Mucosa of stomach (tissue), 1 donor: ENCODE data around the gene EPB41L5.
"Not testable (repeated sequence)": the region's sequence is repeated elsewhere in the genome, so short reads cannot be mapped to it uniquely, and the experiment has no call there.

Source experiments
- H3K27me3 ChIP-seq: one replicate; pipeline ENCODE4 v1.7.0; 2013; ENCODE audit warnings: mild to moderate bottlenecking, low read length; ENCODE audit not compliant: control insufficient read depth, insufficient read depth
- H3K36me3 ChIP-seq: one replicate; pipeline ENCODE4 v1.7.0; 2013; ENCODE audit warnings: low read length; ENCODE audit not compliant: control insufficient read depth, insufficient read depth
- H3K4me1 ChIP-seq: one replicate; pipeline ENCODE4 v1.7.0; 2013; ENCODE audit warnings: mild to moderate bottlenecking, low read length; ENCODE audit not compliant: control insufficient read depth, insufficient read depth
- H3K4me3 ChIP-seq: one replicate; pipeline ENCODE4 v1.7.0; 2013; ENCODE audit warnings: low read length
- H3K9ac ChIP-seq: one replicate; pipeline ENCODE4 v1.7.0; 2013; ENCODE audit warnings: mild to moderate bottlenecking, low read length, moderate library complexity
- H3K9me3 ChIP-seq: one replicate; pipeline ENCODE4 v1.7.0; 2013; ENCODE audit warnings: mild to moderate bottlenecking, low read length, moderate library complexity; ENCODE audit not compliant: control insufficient read depth
- donor health status: Pancreatic carcinoma.

Gene EPB41L5

DNA sequence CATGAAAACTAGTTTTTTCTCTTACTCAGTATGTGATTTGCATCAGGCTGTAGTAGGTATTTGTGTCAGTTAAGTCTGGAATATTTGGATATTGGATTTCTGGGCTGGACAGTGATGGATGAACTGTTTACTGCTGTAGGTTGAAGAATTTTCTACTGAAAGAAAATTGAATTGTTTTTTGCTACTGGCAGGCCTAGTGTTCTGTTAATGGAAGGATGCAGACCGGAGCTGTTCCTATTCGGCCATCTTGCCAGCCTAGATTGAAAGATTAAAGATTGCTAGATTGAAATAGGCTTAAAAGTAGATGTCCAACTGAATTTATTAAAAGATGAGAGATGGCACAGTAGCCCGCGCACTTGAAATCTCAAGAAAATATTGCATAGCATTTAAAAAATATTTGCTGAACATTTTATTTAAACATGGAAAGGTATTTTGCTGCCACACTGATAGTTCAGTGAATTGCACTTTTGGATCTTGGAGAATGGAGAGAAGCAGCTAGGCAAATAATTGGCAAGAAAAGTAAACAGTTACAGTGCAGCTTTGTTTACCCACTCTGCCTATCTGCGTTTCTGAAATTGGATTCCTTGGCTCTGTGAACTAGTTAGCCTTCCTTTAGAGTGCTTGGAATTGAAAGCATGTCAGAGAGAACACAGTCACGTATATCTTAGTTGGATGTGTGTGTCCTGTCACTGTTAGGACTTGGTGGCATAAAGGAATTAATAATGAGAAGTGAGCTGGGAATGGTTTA, 54.1 kb downstream of the EPB41L5 start:
- H3K4me3 ChIP-seq = no peak overlapping the region
- H3K9ac ChIP-seq = no peak overlapping the region
- H3K27me3 ChIP-seq = no peaks in the 10 kb centered on the region
- no peaks in the 10 kb centered on the region for H3K9me3 ChIP-seq
- peaks cover 17% of the 10 kb centered on the region for H3K4me1 ChIP-seq
- no peaks in the 10 kb centered on the region for H3K36me3 ChIP-seq

DNA sequence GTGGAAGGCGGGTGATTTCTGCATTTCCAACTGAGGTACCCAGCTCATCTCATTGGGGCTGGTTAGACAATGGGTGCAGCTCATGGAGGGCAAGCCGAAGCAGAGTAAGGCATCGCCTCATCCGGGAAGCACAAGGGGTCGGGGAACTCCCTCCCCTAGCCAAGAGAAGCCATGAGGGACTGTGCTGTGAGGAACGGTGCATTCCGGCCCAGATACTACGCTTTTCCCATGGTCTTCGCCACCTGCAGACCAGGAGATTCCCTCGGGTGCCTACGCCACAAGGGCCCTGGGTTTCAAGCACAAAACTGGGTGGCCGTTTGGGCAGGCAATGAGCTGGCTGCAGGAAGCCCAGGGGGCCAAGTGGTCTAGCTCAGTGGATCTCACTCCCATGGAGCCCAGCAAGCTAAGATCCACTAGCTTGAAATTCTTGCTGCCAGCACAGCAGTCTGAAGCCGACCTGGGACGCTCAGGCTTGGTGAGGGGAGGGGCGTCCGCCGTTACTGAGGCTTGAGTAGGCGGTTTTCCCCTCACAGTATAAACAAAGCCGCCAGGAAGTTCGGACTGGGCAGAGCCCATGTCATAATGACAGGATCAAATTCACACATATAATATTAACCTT, 55.3 kb downstream of the EPB41L5 start:
- H3K9ac ChIP-seq, H3K4me3 ChIP-seq, H3K36me3 ChIP-seq, H3K27me3 ChIP-seq, H3K9me3 ChIP-seq: not testable (repeated sequence)
- peaks cover 17% of the 10 kb centered on the region for H3K4me1 ChIP-seq

DNA sequence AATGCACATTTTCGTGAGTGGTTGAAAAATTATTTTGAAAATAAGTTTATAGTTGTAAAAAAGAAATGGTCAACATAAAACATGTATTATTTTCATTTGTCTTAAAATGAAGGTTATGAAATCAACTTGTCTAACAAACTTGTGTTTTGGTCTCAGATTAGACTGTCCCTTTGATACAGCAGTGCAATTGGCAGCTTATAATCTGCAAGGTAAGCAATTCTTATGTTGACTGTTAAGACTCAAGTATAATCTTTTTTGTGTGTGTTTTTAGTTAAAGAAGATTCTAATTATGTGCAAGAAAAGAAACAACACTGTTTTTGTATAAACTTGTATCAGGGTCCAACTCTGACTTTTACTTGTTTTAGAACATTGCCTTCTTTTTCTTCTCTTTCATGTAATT, 62.7 kb downstream of the EPB41L5 start:
- no peaks in the 10 kb centered on the region for H3K27me3 ChIP-seq
- no peaks in the 10 kb centered on the region for H3K9me3 ChIP-seq
- no peaks in the 10 kb centered on the region for H3K4me1 ChIP-seq
- no peaks in the 10 kb centered on the region for H3K36me3 ChIP-seq
- no peak overlapping the region for H3K4me3 ChIP-seq
- no peak overlapping the region for H3K9ac ChIP-seq

DNA sequence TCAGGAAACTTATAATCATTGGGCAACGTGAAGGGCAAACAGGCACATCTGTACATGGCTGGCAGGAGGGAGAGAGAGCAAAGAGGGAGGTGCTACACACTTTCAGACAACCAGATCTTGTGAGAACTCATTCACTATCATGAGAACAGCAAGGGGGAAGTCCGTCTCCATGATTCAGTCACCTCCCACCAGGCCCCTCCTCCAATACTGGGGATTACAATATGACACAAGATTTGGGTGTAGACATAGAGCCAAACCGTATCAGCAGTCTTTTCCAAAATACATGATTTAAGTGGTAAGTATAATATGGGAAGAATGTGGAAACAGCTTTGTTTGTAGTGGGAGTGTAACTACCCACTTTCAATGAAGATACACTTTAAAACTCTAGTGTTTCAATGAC, 65.0 kb downstream of the EPB41L5 start:
- Histone ChIP-seq H3K9ac (no peak overlapping the region), H3K36me3 (no peaks in the 10 kb centered on the region), H3K27me3 (no peaks in the 10 kb centered on the region), H3K4me1 (no peaks in the 10 kb centered on the region), H3K9me3 (no peaks in the 10 kb centered on the region), H3K4me3 (no peak overlapping the region)

DNA sequence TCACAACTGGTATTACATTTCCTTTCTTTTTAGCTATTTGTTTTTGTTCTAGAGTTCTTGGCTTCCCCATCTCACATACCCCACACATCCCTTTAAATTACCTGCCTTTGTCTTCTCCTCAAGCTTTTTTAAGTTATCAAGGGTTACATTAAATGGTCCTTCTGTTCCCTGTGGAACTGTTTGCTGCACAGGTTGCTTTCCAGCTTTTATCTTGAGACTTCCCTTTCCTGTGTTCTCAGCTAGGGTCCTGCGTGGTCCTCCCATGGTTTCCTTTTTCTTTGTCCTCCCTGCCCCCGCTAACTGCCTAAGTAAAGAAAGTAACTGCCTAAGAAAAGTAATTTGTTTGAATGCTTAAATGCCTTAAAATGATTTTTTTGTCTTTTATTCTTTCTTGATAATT, 66.8 kb downstream of the EPB41L5 start:
- Histone ChIP-seq H3K9ac (no peak overlapping the region), H3K4me3 (no peak overlapping the region), H3K9me3 (no peaks in the 10 kb centered on the region), H3K4me1 (no peaks in the 10 kb centered on the region), H3K36me3 (no peaks in the 10 kb centered on the region), H3K27me3 (no peaks in the 10 kb centered on the region)

DNA sequence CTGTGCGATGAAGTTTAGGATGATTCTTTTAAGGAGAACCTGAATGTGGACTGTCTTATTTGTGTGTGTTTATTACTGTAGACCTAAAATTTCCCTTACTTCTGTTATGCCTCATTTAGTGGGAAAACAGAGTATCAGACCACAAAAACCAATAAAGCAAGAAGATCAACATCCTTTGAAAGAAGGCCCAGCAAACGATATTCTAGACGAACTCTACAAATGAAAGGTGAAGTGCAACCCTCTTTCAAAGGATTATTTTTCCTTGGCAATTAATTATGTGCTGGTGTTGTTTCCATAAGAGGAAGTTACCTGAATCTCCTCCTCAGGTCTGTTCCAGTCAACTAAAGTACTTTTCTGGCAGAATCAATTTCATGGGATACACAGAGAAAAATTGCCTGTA, 78.6 kb downstream of the EPB41L5 start:
- Histone ChIP-seq H3K36me3 (no peaks in the 10 kb centered on the region), H3K9ac (no peak overlapping the region), H3K4me1 (no peaks in the 10 kb centered on the region), H3K9me3 (no peaks in the 10 kb centered on the region), H3K4me3 (no peak overlapping the region), H3K27me3 (no peaks in the 10 kb centered on the region)

DNA sequence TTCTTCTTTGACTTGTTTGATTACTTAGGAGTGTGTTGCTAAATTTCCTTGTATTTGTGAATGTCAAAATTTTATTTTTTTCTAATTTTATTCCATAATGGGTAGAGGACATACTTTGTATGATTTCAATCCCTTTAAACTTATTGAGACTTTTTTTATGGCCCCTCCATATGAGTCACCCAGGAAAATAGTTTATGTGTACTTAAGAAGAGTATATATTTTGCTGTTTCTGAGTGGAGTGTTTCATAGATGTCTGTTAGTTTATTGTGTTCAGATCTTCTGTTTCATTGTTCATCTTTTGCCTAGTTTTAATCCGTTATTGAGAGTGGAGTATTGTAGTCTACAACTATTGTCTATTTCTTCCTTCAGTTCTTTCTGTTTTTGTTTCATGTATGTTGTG, 81.9 kb downstream of the EPB41L5 start:
- Histone ChIP-seq H3K4me3 (no peak overlapping the region), H3K9ac (no peak overlapping the region), H3K4me1 (no peaks in the 10 kb centered on the region), H3K36me3 (no peaks in the 10 kb centered on the region), H3K9me3 (no peaks in the 10 kb centered on the region), H3K27me3 (no peaks in the 10 kb centered on the region)

DNA sequence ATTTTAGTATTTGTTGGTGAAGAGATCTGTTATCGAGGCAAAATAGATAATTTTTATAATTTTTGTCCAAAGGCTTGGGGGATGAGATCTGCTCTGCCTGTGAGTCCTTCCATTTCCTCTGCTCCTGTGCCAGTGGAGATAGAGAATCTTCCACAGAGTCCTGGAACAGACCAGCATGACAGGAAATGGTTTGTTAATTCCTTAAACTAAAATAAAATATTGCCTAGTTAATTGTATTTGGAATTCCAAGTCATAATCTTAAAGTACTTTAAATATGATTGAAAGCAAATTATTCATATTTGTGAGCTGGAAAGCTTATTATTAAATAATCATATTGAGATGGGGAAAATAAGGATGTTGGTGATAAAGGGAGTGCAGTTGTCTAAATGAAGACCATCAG, 87.8 kb downstream of the EPB41L5 start:
- no peak overlapping the region for H3K4me3 ChIP-seq
- H3K36me3 ChIP-seq = no peaks in the 10 kb centered on the region
- no peaks in the 10 kb centered on the region for H3K27me3 ChIP-seq
- H3K4me1 ChIP-seq = no peaks in the 10 kb centered on the region
- H3K9me3 ChIP-seq = no peaks in the 10 kb centered on the region
- no peak overlapping the region for H3K9ac ChIP-seq

DNA sequence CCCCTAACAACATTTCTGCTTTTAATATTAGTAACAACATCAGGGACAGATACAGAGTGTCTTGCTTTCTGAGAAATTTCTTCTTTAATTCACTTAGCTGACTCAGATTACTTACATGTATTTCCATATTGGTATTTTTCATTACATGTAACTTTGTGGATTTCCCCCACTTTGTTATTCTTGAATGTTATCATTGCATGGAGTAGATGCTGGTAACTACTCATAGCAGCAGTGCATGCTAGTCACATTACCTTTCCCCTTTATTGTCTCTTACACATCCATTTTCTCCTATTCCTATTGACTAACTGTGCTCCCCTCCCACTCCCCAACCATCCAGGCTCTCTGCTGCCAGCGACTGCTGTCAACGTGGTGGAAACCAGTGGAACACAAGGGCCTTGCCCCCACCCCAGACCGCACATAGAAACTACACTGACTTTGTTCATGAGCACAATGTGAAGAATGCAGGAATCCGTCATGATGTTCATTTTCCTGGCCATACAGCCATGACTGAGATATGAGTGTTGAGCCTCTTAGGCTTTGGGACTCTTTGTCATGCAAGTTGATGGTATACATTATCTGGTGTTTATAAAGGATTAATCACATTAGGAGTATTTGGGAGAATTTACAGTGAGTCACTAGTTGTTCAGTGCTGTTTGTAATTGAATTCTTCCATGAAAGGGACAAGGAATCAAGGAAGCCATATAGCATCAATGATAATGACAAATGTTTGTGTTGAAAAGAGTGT, 91.0 kb downstream of the EPB41L5 start:
- Histone ChIP-seq H3K27me3 (no peaks in the 10 kb centered on the region), H3K4me3 (no peak overlapping the region), H3K4me1 (no peaks in the 10 kb centered on the region), H3K36me3 (no peaks in the 10 kb centered on the region), H3K9ac (no peak overlapping the region), H3K9me3 (no peaks in the 10 kb centered on the region)

DNA sequence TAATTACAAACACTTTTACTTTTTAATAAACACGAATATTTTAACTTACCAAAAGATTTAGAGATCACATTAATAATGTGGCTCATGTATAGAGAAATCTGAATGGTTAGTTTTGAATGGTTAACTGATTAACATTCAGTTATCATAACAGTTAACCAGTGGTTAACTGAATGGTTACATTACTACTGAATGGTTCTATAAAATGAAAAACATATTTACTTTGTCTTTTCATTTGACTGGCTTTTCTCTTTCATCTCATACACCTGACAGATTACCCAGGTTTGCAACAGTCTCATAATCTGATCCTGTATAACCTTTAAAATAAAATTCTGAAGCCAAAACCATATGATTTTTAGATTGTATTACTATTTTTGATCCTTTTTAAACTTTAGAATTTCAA, 91.9 kb downstream of the EPB41L5 start:
- Histone ChIP-seq H3K4me1 (no peaks in the 10 kb centered on the region), H3K9me3 (no peaks in the 10 kb centered on the region), H3K27me3 (no peaks in the 10 kb centered on the region), H3K9ac (no peak overlapping the region), H3K36me3 (no peaks in the 10 kb centered on the region), H3K4me3 (no peak overlapping the region)

DNA sequence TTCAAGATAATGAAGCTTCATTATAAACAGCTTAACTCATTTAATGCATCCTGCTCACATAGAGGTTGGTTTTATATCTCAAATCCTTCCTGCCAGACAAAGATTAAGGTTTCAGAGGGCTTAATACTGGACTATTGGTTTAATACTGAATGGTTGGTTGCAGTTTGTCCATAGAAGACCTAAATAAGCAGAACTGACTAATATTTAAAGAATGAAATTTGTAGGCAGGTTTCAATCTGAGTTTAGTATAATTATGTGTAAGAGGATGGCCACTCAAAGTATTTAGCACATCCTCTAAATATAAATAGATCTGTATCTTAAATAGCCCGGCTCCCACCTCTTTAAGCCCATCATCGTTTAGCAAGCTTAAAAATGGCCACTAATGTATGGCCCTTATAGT, 92.5 kb downstream of the EPB41L5 start:
- no peaks in the 10 kb centered on the region for H3K9me3 ChIP-seq
- H3K4me3 ChIP-seq = no peak overlapping the region
- H3K4me1 ChIP-seq = no peaks in the 10 kb centered on the region
- H3K27me3 ChIP-seq = no peaks in the 10 kb centered on the region
- H3K9ac ChIP-seq = no peak overlapping the region
- no peaks in the 10 kb centered on the region for H3K36me3 ChIP-seq

DNA sequence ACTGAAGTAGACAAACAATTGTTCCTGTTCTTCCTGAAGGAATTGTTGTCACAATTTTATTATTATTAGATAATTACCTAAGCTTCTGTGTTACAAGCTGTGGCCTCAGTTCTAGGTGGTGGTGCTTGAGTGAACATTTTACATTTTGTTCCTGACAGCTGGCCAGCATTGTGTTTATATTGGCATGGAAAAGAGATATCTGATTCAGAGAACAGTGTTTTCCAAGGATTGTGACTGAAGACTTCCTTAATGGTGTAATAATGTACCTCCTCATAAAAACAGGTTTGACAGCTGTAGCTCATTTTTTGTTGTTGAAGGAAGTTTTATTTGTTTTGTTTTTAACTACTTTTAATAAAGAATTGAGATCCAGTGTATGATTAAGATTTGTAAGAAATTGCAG, 95.2 kb downstream of the EPB41L5 start:
- H3K4me1 ChIP-seq = no peaks in the 10 kb centered on the region
- H3K27me3 ChIP-seq = no peaks in the 10 kb centered on the region
- H3K9ac ChIP-seq = no peak overlapping the region
- H3K9me3 ChIP-seq = no peaks in the 10 kb centered on the region
- H3K36me3 ChIP-seq = no peaks in the 10 kb centered on the region
- no peak overlapping the region for H3K4me3 ChIP-seq
